ENCODE data around the gene GLG1.
"Not testable (repeated sequence)": the region's sequence is repeated elsewhere in the genome, so short reads cannot be mapped to it uniquely, and the experiment has no call there.

GLG1 gene

GRCh38 chr16:74542911-74543578 is 63.9 kb downstream of the GLG1 start:
- DNase-seq (ENCODE audit: extremely low read depth in 1 of 2, low read depth in 1 of 2): not testable (repeated sequence)

GRCh38 chr16:74540663-74541062 is 66.3 kb downstream of the GLG1 start:
- DNase-seq (ENCODE audit: extremely low read depth in 1 of 2, low read depth in 1 of 2): not testable (repeated sequence)

- DNase-seq (ENCODE audit: extremely low read depth in 1 of 2, low read depth in 1 of 2): not testable (repeated sequence)
Measured at GRCh38 chr16:74538801-74539200, 68.1 kb downstream of the GLG1 start.

GRCh38 chr16:74537746-74538145 is 69.2 kb downstream of the GLG1 start:
- not testable (repeated sequence) for DNase-seq (ENCODE audit: extremely low read depth in 1 of 2, low read depth in 1 of 2)

GRCh38 chr16:74534650-74535049 is 72.3 kb downstream of the GLG1 start:
- not testable (repeated sequence) for DNase-seq (ENCODE audit: extremely low read depth in 1 of 2, low read depth in 1 of 2)

GRCh38 chr16:74524926-74525325 is 82.0 kb downstream of the GLG1 start:
- DNase-seq (ENCODE audit: extremely low read depth in 1 of 2, low read depth in 1 of 2): no peak

- no peak for DNase-seq (ENCODE audit: extremely low read depth in 1 of 2, low read depth in 1 of 2)
Measured at GRCh38 chr16:74524117-74524516, 82.8 kb downstream of the GLG1 start.

GRCh38 chr16:74523706-74524105 is 83.2 kb downstream of the GLG1 start:
- not testable (repeated sequence) for DNase-seq (ENCODE audit: extremely low read depth in 1 of 2, low read depth in 1 of 2)

GRCh38 chr16:74522160-74522559 is 84.8 kb downstream of the GLG1 start:
- DNase-seq (ENCODE audit: extremely low read depth in 1 of 2, low read depth in 1 of 2): no peak

- DNase-seq (ENCODE audit: extremely low read depth in 1 of 2, low read depth in 1 of 2): no peak
Measured at GRCh38 chr16:74521691-74522090, 85.2 kb downstream of the GLG1 start.

- DNase-seq (ENCODE audit: extremely low read depth in 1 of 2, low read depth in 1 of 2): not testable (repeated sequence)
Measured at GRCh38 chr16:74518934-74519333, 88.0 kb downstream of the GLG1 start.

GRCh38 chr16:74511961-74512360 is 95.0 kb downstream of the GLG1 start:
- DNase-seq (ENCODE audit: extremely low read depth in 1 of 2, low read depth in 1 of 2): no peak

GRCh38 chr16:74505011-74505410 is 101.9 kb downstream of the GLG1 start:
- DNase-seq (ENCODE audit: extremely low read depth in 1 of 2, low read depth in 1 of 2): no peak

GRCh38 chr16:74503412-74503811 is 103.5 kb downstream of the GLG1 start:
- DNase-seq (ENCODE audit: extremely low read depth in 1 of 2, low read depth in 1 of 2): no peak

- no peak for DNase-seq (ENCODE audit: extremely low read depth in 1 of 2, low read depth in 1 of 2)
Measured at GRCh38 chr16:74501484-74502478, 105.1 kb downstream of the GLG1 start.

- DNase-seq (ENCODE audit: extremely low read depth in 1 of 2, low read depth in 1 of 2): no peak
Measured at GRCh38 chr16:74500907-74501306, 106.0 kb downstream of the GLG1 start.

GRCh38 chr16:74499114-74499513 is 107.8 kb downstream of the GLG1 start:
- DNase-seq (ENCODE audit: extremely low read depth in 1 of 2, low read depth in 1 of 2): no peak

- no peak for DNase-seq (ENCODE audit: extremely low read depth in 1 of 2, low read depth in 1 of 2)
Measured at GRCh38 chr16:74497761-74498160, 109.2 kb downstream of the GLG1 start.

- no peak for DNase-seq (ENCODE audit: extremely low read depth in 1 of 2, low read depth in 1 of 2)
Measured at GRCh38 chr16:74496054-74496453, 110.9 kb downstream of the GLG1 start.

GRCh38 chr16:74492976-74493375 is 113.9 kb downstream of the GLG1 start:
- no peak for DNase-seq (ENCODE audit: extremely low read depth in 1 of 2, low read depth in 1 of 2)

GRCh38 chr16:74487634-74488495 is 119.0 kb downstream of the GLG1 start:
- no peak for DNase-seq (ENCODE audit: extremely low read depth in 1 of 2, low read depth in 1 of 2)
